GM12878 (cell line): Measurements from ENCODE around the gene WIPF2. TPM values are rescaled to one million over a fixed set of nuclear protein-coding genes. Genes with fewer than 3 reads are reported as not detected.
"Not testable (repeated sequence)": the region's sequence is repeated elsewhere in the genome, so short reads cannot be mapped to it uniquely, and the experiment has no call there.

Experiments used
- ATAC-seq: fragments of 200-7000 bp; cut with Tn5 transposase; 3 replicates; pipeline ENCODE4 v1.9.1; 2020; ENCODE audit warnings: mild to moderate bottlenecking, moderate library complexity
- BruUV-seq: library from RNA; stranded (reverse); fragments of 400-500 nt; replicated peaks from 2 replicates; lab custom pipeline; 2021; lab: Mats Ljungman, UMichigan
- CTCF ChIA-PET: fragments of 300-600 bp; sonication (Branson Sonifier 250); formaldehyde crosslinking; extraction: SDS; loops from one replicate; lab custom pipeline; 2021; ENCODE audit warnings: inconsistent platforms; lab: Yijun Ruan, JAX
- POLR2A ChIA-PET: fragments of 350-600 bp; formaldehyde crosslinking; extraction: SDS; loops from one replicate; lab custom pipeline; 2021; ENCODE audit warnings: inconsistent platforms; lab: Charles Lee
- RAD21 ChIA-PET: fragments of 300-600 bp; sonication (Branson Sonifier 250); formaldehyde crosslinking; loops from one replicate; lab custom pipeline; 2023; ENCODE audit warnings: antibody characterized with exemption; ENCODE audit not compliant: unreplicated experiment; lab: Charles Lee
- SMC1A ChIA-PET: fragments of 300-600 bp; sonication (Branson Sonifier 250); formaldehyde crosslinking; loops from one replicate; lab custom pipeline; 2023; ENCODE audit not compliant: unreplicated experiment, uncharacterized antibody; lab: Charles Lee
- DNase-seq: peaks from one replicate; pipeline ENCODE4 v3.0.0-alpha.2; 2011; ENCODE audit warnings: low read depth, low spot score
- FAIRE-seq: peaks from 3 replicates; lab custom pipeline; 2011; peaks lifted over from hg19 to GRCh38; lab: Jason Lieb, UNC
- H2AFZ ChIP-seq: 2 replicates; pipeline ENCODE4 v1.6.0; 2011; ENCODE audit warnings: low read depth, low read length, control low read depth; ENCODE audit not compliant: control insufficient read depth
- H3K27ac ChIP-seq: 2 replicates; pipeline ENCODE4 v1.5.1; 2011; ENCODE audit warnings: control low read depth; ENCODE audit not compliant: control insufficient read depth, insufficient read depth
- H3K27me3 ChIP-seq, 2 experiments: replicated peaks in 1 of 2; 2 replicates each; pipeline versions ENCODE4 v1.6.0 to v1.6.1; 2011; ENCODE audit warnings: low read length in 1 of 2; ENCODE audit not compliant: control insufficient read depth in 2 of 2, insufficient read depth in 2 of 2
- H3K36me3 ChIP-seq, 2 experiments: 2 replicates each; pipeline ENCODE4 v1.5.1; 2011; ENCODE audit warnings: low read length in 1 of 2; ENCODE audit not compliant: control insufficient read depth in 2 of 2, insufficient read depth in 2 of 2
- H3K4me1 ChIP-seq: 2 replicates; pipeline ENCODE4 v1.6.1; 2011; ENCODE audit warnings: mild to moderate bottlenecking, low read length, moderate library complexity, mixed read lengths; ENCODE audit not compliant: control insufficient read depth, insufficient read depth
- H3K4me2 ChIP-seq: 2 replicates; pipeline ENCODE4 v1.6.0; 2011; ENCODE audit warnings: control low read depth; ENCODE audit not compliant: control insufficient read depth, insufficient read depth
- H3K4me3 ChIP-seq: fragments of 200-600 bp; sonication (generic); 2 replicates; pipeline ENCODE4 v1.5.1; 2016
- H3K79me2 ChIP-seq: 2 replicates; pipeline ENCODE4 v1.6.0; 2011; ENCODE audit warnings: low read length; ENCODE audit not compliant: control insufficient read depth, insufficient read depth
- H3K9ac ChIP-seq: 2 replicates; pipeline ENCODE4 v1.8.0; 2011; ENCODE audit warnings: low read length, control low read depth, mixed read lengths; ENCODE audit not compliant: control insufficient read depth, insufficient read depth
- H3K9me3 ChIP-seq: replicated peaks from 3 replicates; pipeline ENCODE4 v1.5.1; 2011; ENCODE audit warnings: mild to moderate bottlenecking, low read length; ENCODE audit not compliant: control insufficient read depth, insufficient read depth
- H4K20me1 ChIP-seq: 2 replicates; pipeline ENCODE4 v1.6.0; 2011; ENCODE audit not compliant: control insufficient read depth, insufficient read depth
- CREM ChIP-seq: IDR thresholded peaks from 2 replicates; pipeline ENCODE4 v1.6.1; 2014; ENCODE audit warnings: antibody characterized with exemption, low read depth
- CUX1 ChIP-seq: IDR thresholded peaks from 2 replicates; pipeline ENCODE4 v1.6.1; 2012; ENCODE audit warnings: improper control_type of control experiment, low read depth, low read length; ENCODE audit not compliant: insufficient replicate concordance
- FOS ChIP-seq: IDR thresholded peaks from 3 replicates; pipeline ENCODE4 v1.6.1; 2011; ENCODE audit warnings: borderline replicate concordance; ENCODE audit not compliant: insufficient read length; ENCODE audit errors: extremely low read depth
- MLLT1 ChIP-seq: fragments of 450-650 bp; IDR thresholded peaks from 2 replicates; pipeline ENCODE4 v1.6.1; 2016; ENCODE audit warnings: mild to moderate bottlenecking
- NFYA ChIP-seq: IDR thresholded peaks from 2 replicates; pipeline ENCODE4 v1.6.1; 2011; ENCODE audit warnings: low read depth, mild to moderate bottlenecking, low read length, improper control_type of control experiment, borderline replicate concordance
- TCF3 ChIP-seq: IDR thresholded peaks from 2 replicates; pipeline ENCODE4 v1.6.1; 2012; ENCODE audit warnings: low read depth, mild to moderate bottlenecking, low read length, borderline replicate concordance; ENCODE audit not compliant: insufficient read depth
- WGBS: methylation state at CpG from one replicate; pipeline ENCODE4 v1.1.6; 2016; ENCODE audit warnings: low lambda C conversion rate; ENCODE audit not compliant: insufficient replicate concordance, insufficient coverage; ENCODE audit errors: missing lambda C conversion rate; 5-methylcytosine and 5-hydroxymethylcytosine counted together
- in situ Hi-C: fragments of 300-500 bp; cut with MboI; formaldehyde crosslinking; loops from 9 replicates; pipeline ENCODE4 v1.14.3; 2018; ENCODE audit warnings: mixed read lengths
- intact Hi-C: fragments of 100-400 bp; cut with micrococcal nuclease; formaldehyde crosslinking; loops from one replicate; pipeline ENCODE4 v1.14.2; 2022; ENCODE audit not compliant: unreplicated experiment
- polyA plus RNA-seq, 11 experiments: library from polyadenylated mRNA; depleted of rRNA in 4 of 11; unstranded in 6 of 11; stranded (reverse) in 5 of 11; fragments of >200 nt; fragmentation: Nextera tagmentation in 4 of 11; fragmentation: Illumina TruSeq in 1 of 11; extraction: Ambion mirVana in 4 of 11; extraction: Trizol in 1 of 11; gene quantifications; 1 replicate in 1 of 11; 2 replicates in 10 of 11; pipeline versions ENCODE4 v1.2.1 to v1.2.3, GENCODE V29; 2011 to 2016; ENCODE audit warnings: inconsistent platforms in 2 of 11, missing spikeins in 2 of 11, low read depth in 1 of 11
- total RNA-seq, 4 experiments: library from RNA; depleted of rRNA in 3 of 4; stranded (reverse); fragments of >200 nt in 3 of 4; fragmentation: Illumina TruSeq in 1 of 4; extraction: Trizol in 1 of 4; gene quantifications; 2 replicates each; pipeline versions ENCODE4 v1.2.1 to v1.2.3, GENCODE V29; 2013 to 2021

WIPF2 gene
- total and polyA plus RNA-seq, 10 of the 15 experiments (the other 5 are each of a cell fraction or from before 2014, with no cell fraction given), result 4.2 to 20.8 (median 7.1) TPM

GRCh38 chr17:40203131-40203530, 16.0 kb upstream of the WIPF2 start:
- no peak overlapping the region for H3K9ac ChIP-seq
- in situ Hi-C loops (no loop called here), intact Hi-C loops (loop anchor here (5.0 kb wide), 1 partner anchor 154 kb away; no protein-coding TSS in a partner anchor)
- ChIA-PET SMC1A (interaction anchor here (0.6 to 3.6 kb wide), 9 partner anchors 13 to 152 kb away, joined by 3 to 29 read pairs (median 5); partner anchors contain the start of gene WIPF2), RAD21 (interaction anchor here (1.0 to 3.3 kb wide), 7 partner anchors 15 to 329 kb away, joined by 3 to 44 read pairs (median 8); partner anchors contain the start of gene WIPF2), POLR2A (interaction anchor here (1.0 to 2.4 kb wide), 3 partner anchors 11 to 79 kb away, joined by 3 to 9 read pairs (median 4); partner anchors contain the start of gene WIPF2), CTCF (interaction anchor here (0.9 to 9.4 kb wide), 16 partner anchors 10 to 330 kb away, joined by 3 to 186 read pairs (median 6); partner anchors contain the start of genes CDC6 and WIPF2)
- no peak overlapping the region for H3K4me3 ChIP-seq
- TF ChIP-seq CUX1 (no peak), MLLT1 (no peak), TCF3 (no peak), CREM (no peak), NFYA (no peak), FOS (no peak)
- no peak overlapping the region for H3K4me2 ChIP-seq
- no peaks in the 10 kb centered on the region for H3K36me3 ChIP-seq
- H3K27me3 ChIP-seq, result no peaks in the 10 kb centered on the region
- BruUV-seq, result no TSS peak
- no peak overlapping the region for H3K27ac ChIP-seq
- no peaks in the 10 kb centered on the region for H4K20me1 ChIP-seq
- H3K79me2 ChIP-seq, result no peaks in the 10 kb centered on the region
- DNase-seq (no peak), FAIRE-seq (no peak), ATAC-seq (no peak)
- no peak overlapping the region for H2AFZ ChIP-seq
- 78% methylated on average over 4 of the region's 4 CpGs for WGBS
- no peaks in the 10 kb centered on the region for H3K4me1 ChIP-seq
- H3K9me3 ChIP-seq, result no peaks in the 10 kb centered on the region; the same call in 2 of the 3 replicates

GRCh38 chr17:40206193-40206592, 12.9 kb upstream of the WIPF2 start:
- ATAC-seq, H3K4me3 ChIP-seq, H3K4me2 ChIP-seq, SMC1A ChIA-PET, intact Hi-C loops, FAIRE-seq, POLR2A ChIA-PET, H2AFZ ChIP-seq, H3K27me3 ChIP-seq, BruUV-seq, H3K9me3 ChIP-seq, in situ Hi-C loops, RAD21 ChIA-PET, H3K9ac ChIP-seq, H3K4me1 ChIP-seq, H3K36me3 ChIP-seq, H4K20me1 ChIP-seq, H3K79me2 ChIP-seq, H3K27ac ChIP-seq, DNase-seq, CTCF ChIA-PET: not testable (repeated sequence)
- WGBS, result 61% methylated on average over 8 of the region's 8 CpGs
